GM12865 (cell line): ENCODE results near the gene GNG11.

Experiments
- DNase-seq: peaks from one replicate; pipeline ENCODE4 v3.0.0; 2010; ENCODE audit warnings: low read depth
- H3K4me3 ChIP-seq: 2 replicates; pipeline ENCODE4 v1.5.1; 2011; ENCODE audit warnings: mild to moderate bottlenecking, low read depth, low read length, control low read depth
- TF ChIP-seq, protein P1 (sequence below): IDR thresholded peaks from 2 replicates; pipeline ENCODE4 v1.5.1; 2011; ENCODE audit warnings: low read length, control low read depth, low read depth, inconsistent platforms; ENCODE audit not compliant: insufficient read depth; ENCODE audit errors: missing control alignments

The GNG11 gene

DNA sequence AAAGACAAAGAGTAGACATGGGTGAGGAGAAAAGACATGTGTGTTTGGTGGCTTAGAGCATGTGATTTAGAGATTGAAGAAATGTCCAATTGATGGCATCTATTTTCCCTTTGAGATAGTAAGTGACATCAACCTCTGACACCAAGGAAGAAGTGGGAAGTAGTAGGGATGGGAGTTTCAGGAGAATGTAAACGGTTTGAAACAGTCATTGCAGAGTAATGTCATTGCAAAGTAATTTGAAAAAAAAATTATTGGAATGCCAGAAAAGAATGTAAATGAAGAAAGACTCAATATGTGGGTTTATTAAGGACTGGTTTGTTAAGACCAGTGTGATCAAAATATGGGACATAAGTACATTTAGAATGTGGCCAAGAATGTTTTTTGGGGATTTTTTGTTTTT is 26.6 kb downstream of the GNG11 start:
- H3K4me3 ChIP-seq: no peak overlapping the region
- TF ChIP-seq, protein P1, sequence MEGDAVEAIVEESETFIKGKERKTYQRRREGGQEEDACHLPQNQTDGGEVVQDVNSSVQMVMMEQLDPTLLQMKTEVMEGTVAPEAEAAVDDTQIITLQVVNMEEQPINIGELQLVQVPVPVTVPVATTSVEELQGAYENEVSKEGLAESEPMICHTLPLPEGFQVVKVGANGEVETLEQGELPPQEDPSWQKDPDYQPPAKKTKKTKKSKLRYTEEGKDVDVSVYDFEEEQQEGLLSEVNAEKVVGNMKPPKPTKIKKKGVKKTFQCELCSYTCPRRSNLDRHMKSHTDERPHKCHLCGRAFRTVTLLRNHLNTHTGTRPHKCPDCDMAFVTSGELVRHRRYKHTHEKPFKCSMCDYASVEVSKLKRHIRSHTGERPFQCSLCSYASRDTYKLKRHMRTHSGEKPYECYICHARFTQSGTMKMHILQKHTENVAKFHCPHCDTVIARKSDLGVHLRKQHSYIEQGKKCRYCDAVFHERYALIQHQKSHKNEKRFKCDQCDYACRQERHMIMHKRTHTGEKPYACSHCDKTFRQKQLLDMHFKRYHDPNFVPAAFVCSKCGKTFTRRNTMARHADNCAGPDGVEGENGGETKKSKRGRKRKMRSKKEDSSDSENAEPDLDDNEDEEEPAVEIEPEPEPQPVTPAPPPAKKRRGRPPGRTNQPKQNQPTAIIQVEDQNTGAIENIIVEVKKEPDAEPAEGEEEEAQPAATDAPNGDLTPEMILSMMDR: no peak
- DNase-seq: no peak

DNA sequence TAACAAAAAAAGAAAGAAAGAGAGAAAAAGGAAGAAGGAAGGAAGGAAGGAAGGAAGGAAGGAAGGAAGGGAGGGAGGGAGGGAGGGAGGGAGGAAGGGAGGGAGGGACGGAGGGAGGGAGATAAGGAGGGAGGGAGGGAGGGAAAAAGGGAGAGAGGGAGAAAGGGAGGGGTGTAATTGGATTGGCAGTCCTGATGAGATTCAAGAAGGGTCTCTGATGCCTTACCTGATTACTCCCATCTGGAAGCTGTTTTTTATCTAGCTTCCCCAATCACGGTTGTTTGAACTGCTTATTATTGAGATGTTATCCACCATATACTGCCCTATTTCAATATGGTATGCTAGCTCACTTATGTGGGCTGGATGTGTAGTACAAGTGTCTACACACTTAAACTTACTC is 27.3 kb downstream of the GNG11 start:
- TF ChIP-seq, protein P1: no peak
- no peak for DNase-seq
- H3K4me3 ChIP-seq: no peak overlapping the region

DNA sequence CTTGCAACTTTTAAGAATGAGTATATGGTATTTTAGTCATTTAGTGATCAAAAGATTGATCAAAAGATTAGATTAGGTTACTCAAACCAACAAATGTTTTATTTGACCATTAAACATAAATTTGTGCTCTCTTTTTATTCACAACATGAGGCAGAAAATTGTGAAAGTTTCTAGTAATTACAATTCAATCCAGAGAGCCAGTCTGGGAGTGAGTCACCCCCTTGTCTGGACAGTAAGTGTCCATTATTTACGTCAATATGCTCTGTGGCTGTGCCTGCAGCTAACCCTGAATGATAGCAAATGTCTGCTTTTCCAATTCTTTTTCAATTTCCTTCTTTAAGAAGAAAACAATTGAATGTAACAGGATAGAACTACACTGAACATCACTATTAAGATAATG is 27.9 kb downstream of the GNG11 start:
- TF ChIP-seq, protein P1: no peak
- no peak overlapping the region for H3K4me3 ChIP-seq
- no peak for DNase-seq

DNA sequence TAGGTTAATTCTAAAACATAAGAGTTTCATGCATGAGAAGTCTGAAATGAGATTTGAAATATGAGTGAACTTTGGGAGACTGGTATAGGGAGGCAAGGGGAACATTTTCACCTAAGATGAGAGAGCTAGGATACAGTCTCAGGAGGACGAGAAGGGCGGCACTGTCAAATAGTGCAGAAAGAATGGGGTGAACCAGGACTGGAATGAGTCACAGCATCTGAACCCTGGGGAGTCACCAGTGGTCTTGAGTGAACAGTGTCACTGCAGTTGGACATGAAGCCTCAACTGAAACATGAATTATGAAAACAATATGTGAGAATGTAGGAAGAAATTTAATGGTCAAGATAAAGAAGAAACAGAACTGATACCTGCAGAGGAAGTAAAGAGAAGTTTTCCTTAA is 33.8 kb downstream of the GNG11 start:
- TF ChIP-seq, protein P1: no peak
- no peak overlapping the region for H3K4me3 ChIP-seq
- peak; percentile 46 for DNase-seq

DNA sequence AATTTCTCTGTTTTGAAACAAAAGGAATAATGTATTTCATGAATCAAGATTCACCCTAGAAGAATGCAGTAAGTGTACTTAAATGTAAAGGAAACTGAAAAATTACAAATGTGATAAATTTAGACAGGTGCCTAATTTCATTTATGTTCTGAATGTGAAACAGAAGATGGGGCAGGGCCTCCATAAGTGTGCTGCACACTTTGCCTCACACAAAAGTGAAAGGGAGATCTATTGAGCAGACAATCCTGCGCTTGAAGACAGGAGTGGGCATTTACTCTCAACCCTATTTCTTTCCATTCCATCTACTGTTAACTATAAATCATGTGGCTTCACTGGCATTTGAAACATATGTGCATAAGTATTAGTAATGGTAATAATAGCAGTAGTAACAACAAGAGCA is 36.2 kb downstream of the GNG11 start:
- peak; percentile 21 for DNase-seq
- no peak overlapping the region for H3K4me3 ChIP-seq
- TF ChIP-seq, protein P1: no peak

DNA sequence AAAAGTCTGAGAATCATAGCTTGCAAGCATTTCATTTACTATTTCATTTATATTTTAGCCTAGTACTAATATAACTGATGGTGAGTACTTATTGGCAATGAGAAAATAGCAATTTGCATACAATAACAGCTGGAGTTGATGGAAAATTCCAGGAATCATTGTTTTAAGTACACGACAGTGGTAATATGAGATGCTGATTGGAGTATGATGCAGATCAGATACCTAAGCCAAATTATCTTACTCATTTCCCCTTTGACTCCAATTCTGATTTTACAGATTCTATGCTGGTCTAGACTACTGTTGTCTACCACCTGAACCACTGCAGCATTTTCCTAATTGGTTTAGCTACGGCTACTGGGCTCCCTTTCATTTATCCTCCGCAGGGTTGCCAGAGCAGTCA is 36.7 kb downstream of the GNG11 start:
- no peak for DNase-seq
- H3K4me3 ChIP-seq: no peak overlapping the region
- TF ChIP-seq, protein P1: no peak

DNA sequence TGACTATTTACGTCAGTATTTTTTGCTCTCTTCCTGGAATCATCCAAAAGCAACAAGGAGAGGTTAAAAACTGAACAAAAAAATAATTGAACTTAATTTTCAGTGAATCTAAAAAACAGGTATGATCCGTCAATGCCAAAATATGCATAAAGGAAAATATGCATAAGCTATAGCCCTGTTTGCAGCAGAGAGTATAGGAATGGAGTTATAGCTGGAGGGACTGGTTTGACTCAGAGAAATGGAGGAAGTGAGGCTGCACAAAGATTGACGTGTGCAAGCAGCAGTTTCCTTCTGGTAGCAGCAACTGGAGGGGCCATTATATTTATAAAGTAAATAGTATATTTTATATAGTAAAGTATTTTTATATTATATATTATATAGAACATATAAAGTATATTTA is 37.1 kb downstream of the GNG11 start:
- no peak overlapping the region for H3K4me3 ChIP-seq

More for the DNA sequence above, 37.1 kb downstream of the GNG11 start:
- DNase-seq: no peak
- TF ChIP-seq, protein P1: no peak
